ENCODE data around the gene CHTOP.

The CHTOP gene

DNA sequence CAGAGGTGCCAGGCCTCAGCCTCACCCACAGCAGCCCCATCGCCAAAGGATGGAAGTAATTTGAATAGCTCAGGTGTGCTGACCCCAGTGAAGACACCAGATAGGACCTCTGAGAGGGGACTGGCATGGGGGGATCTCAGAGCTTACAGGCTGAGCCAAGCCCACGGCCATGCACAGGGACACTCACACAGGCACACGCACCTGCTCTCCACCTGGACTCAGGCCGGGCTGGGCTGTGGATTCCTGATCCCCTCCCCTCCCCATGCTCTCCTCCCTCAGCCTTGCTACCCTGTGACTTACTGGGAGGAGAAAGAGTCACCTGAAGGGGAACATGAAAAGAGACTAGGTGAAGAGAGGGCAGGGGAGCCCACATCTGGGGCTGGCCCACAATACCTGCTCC, 59.6 kb downstream of the CHTOP start:
- no peak for DNase-seq

Data from CD4-positive, alpha-beta T cell treated with Interferon alpha-2 for 1 hour (primary cell).